Measurements from ENCODE around the gene MBOAT1. TPM values are rescaled to one million over a fixed set of nuclear protein-coding genes. Genes with fewer than 3 reads are reported as not detected.

The MBOAT1 gene
- polyA plus RNA-seq, 2 of the 4 experiments (the other 2 are of a cell fraction) = 1.9 to 5.5 TPM

GRCh38 chr6:20173833-20174792 lies 38.2 kb downstream of the MBOAT1 start:
- DNase-seq (ENCODE audit: low read depth in 1 of 2, low spot score in 1 of 2) (no peak), ATAC-seq (no peak), FAIRE-seq (no peak)
- ChIA-PET CTCF (no interaction called here), POLR2A (interaction anchor here (0.5 kb wide), 1 partner anchor 369 kb away, joined by 3 read pairs; no protein-coding TSS in a partner anchor)
- H3K4me2 ChIP-seq = no peak overlapping the region
- WGBS (ENCODE audit: missing lambda C conversion rate) = 84% methylated on average over 13 of the region's 13 CpGs
- no peak overlapping the region for H3K4me3 ChIP-seq
- H3K4me1 ChIP-seq = no peaks in the 10 kb centered on the region
- TF ChIP-seq NR3C1 (IDR thresholded peaks at IDR 0.05) = no peak
- no peak for TF ChIP-seq BHLHE40 (IDR thresholded peaks at IDR 0.05; ENCODE audit: low read depth, low read length)
- TF ChIP-seq KDM1A (IDR thresholded peaks at IDR 0.05; ENCODE audit: low read depth) = no peak
- no peak for TF ChIP-seq RARB (CRISPR knock-in tag; IDR thresholded peaks at IDR 0.05)
- no peak for TF ChIP-seq HES2 (IDR thresholded peaks at IDR 0.05)
- no peak for TF ChIP-seq MYC (IDR thresholded peaks at IDR 0.05; ENCODE audit: borderline replicate concordance, low read length)
- no peak for TF ChIP-seq HOXB13 (CRISPR knock-in tag; IDR thresholded peaks at IDR 0.05; ENCODE audit: low read depth)
- no peak for TF ChIP-seq RNF2 (IDR thresholded peaks at IDR 0.05; ENCODE audit: borderline replicate concordance, low read depth)
- no peak for TF ChIP-seq EHF (CRISPR knock-in tag; IDR thresholded peaks at IDR 0.05)
- no peak for TF ChIP-seq EP300 (IDR thresholded peaks at IDR 0.05)
- no peaks in the 10 kb centered on the region for H3K9me3 ChIP-seq
- no peak overlapping the region for H3K27ac ChIP-seq

GRCh38 chr6:20172842-20173456 lies 39.3 kb downstream of the MBOAT1 start:
- 92% methylated on average over 3 of the region's 3 CpGs for WGBS (ENCODE audit: missing lambda C conversion rate)
- POLR2A ChIA-PET = no interaction called here
- H3K4me3 ChIP-seq = no peak overlapping the region
- H3K4me1 ChIP-seq = no peaks in the 10 kb centered on the region
- no peaks in the 10 kb centered on the region for H3K9me3 ChIP-seq
- FAIRE-seq = no peak
- no peak for DNase-seq (ENCODE audit: low read depth in 1 of 2, low spot score in 1 of 2)
- no peak overlapping the region for H3K4me2 ChIP-seq
- ATAC-seq = no peak
- CTCF ChIA-PET = no interaction called here
- no peak overlapping the region for H3K27ac ChIP-seq
- TF ChIP-seq ZSCAN20 (CRISPR knock-in tag; IDR thresholded peaks at IDR 0.05) = no peak
- no peak for TF ChIP-seq CHD2 (IDR thresholded peaks at IDR 0.05; ENCODE audit: low read length, partially characterized antibody)
- no peak for TF ChIP-seq HMGXB4 (CRISPR knock-in tag; IDR thresholded peaks at IDR 0.05; ENCODE audit: borderline replicate concordance)
- no peak for TF ChIP-seq PBX3 (IDR thresholded peaks at IDR 0.05)
- no peak for TF ChIP-seq POLR2AphosphoS2 (conservative IDR thresholded peaks at IDR 0.05; ENCODE audit: low read length)
- no peak for TF ChIP-seq SMC3 (IDR thresholded peaks at IDR 0.05)
- TF ChIP-seq NR3C1 (IDR thresholded peaks at IDR 0.05) = no peak
- no peak for TF ChIP-seq CTCF (IDR thresholded peaks at IDR 0.05)
- no peak for TF ChIP-seq MAZ (IDR thresholded peaks at IDR 0.05; ENCODE audit: borderline replicate concordance, low read depth, low read length)
- no peak for TF ChIP-seq BCL3 (IDR thresholded peaks at IDR 0.05)
- TF ChIP-seq RFX5 (IDR thresholded peaks at IDR 0.05) = no peak
- no peak for TF ChIP-seq HOXB13 (CRISPR knock-in tag; IDR thresholded peaks at IDR 0.05; ENCODE audit: low read depth)
- no peak for TF ChIP-seq BHLHE40 (IDR thresholded peaks at IDR 0.05; ENCODE audit: low read depth, low read length)
- no peak for TF ChIP-seq REST (IDR thresholded peaks at IDR 0.05)
- TF ChIP-seq FOXS1 (CRISPR knock-in tag; IDR thresholded peaks at IDR 0.05) = no peak
- no peak for TF ChIP-seq CEBPB (IDR thresholded peaks at IDR 0.05)
- TF ChIP-seq EHMT2 (IDR thresholded peaks at IDR 0.05; ENCODE audit: low read depth) = no peak
- TF ChIP-seq HOXA7 (CRISPR knock-in tag; IDR thresholded peaks at IDR 0.05) = no peak

Data from A549 (cell line).